Lung (tissue), 12 donors: ENCODE results near the gene CSF1R. TPM values are rescaled to one million over a fixed set of nuclear protein-coding genes. Genes with fewer than 3 reads are reported as not detected.

Experiments used
- ATAC-seq: fragments of 200-7000 bp; cut with Tn5 transposase; one replicate; pipeline ENCODE4 v1.9.1; 2020; ENCODE audit warnings: moderate number of reproducible peaks; ENCODE audit not compliant: insufficient read depth, low FRiP score
- DNase-seq, 3 donors: peaks; one replicate each; pipeline ENCODE4 v3.0.0-alpha.2; 2013 to 2017
- H3K27ac ChIP-seq, 2 donors: one replicate each; pipeline ENCODE4 v1.5.1; 2013; ENCODE audit warnings: mild to moderate bottlenecking in 2 of 2, moderate library complexity in 2 of 2, control low read depth in 1 of 2, inconsistent platforms in 1 of 2, low read depth in 1 of 2, low read length in 1 of 2
- H3K27me3 ChIP-seq, 3 donors: one replicate each; pipeline ENCODE4 v1.5.1; 2013; ENCODE audit warnings: low read length in 2 of 3; ENCODE audit not compliant: control insufficient read depth in 3 of 3, insufficient read depth in 3 of 3
- H3K36me3 ChIP-seq, 4 donors: one replicate each; pipeline ENCODE4 v1.5.1; 2013; ENCODE audit warnings: low read length in 4 of 4, mild to moderate bottlenecking in 1 of 4, moderate library complexity in 1 of 4; ENCODE audit not compliant: control insufficient read depth in 4 of 4, insufficient read depth in 4 of 4
- H3K4me1 ChIP-seq, 5 donors: one replicate each; pipeline ENCODE4 v1.5.1; 2013; ENCODE audit warnings: low read length in 5 of 5, mild to moderate bottlenecking in 2 of 5, moderate library complexity in 1 of 5; ENCODE audit not compliant: control insufficient read depth in 5 of 5, insufficient read depth in 5 of 5
- H3K4me3 ChIP-seq: one replicate; pipeline ENCODE4 v1.5.1; 2013; ENCODE audit warnings: mild to moderate bottlenecking, control low read depth, moderate library complexity
- H3K9ac ChIP-seq, 2 donors: one replicate each; pipeline ENCODE4 v1.5.1; 2013; ENCODE audit warnings: low read length in 2 of 2, control low read depth in 1 of 2; ENCODE audit not compliant: insufficient read depth in 1 of 2
- H3K9me3 ChIP-seq, 4 donors: one replicate each; pipeline ENCODE4 v1.5.1; 2013; ENCODE audit warnings: low read length in 3 of 4, mild to moderate bottlenecking in 1 of 4, moderate library complexity in 1 of 4; ENCODE audit not compliant: control insufficient read depth in 4 of 4, insufficient read depth in 3 of 4
- CTCF ChIP-seq: IDR thresholded peaks from 2 replicates; pipeline ENCODE4 v1.5.1; 2012; ENCODE audit warnings: mild to moderate bottlenecking; ENCODE audit errors: control extremely low read depth, extremely low read depth
- WGBS, 2 donors: extraction: QIAGEN DNeasy Blood & Tissue Kit; methylation state at CpG; one replicate each; pipeline ENCODE4 v1.1.7; 2013; 5-methylcytosine and 5-hydroxymethylcytosine counted together
- polyA plus RNA-seq, 2 donors: library from polyadenylated mRNA; stranded (reverse); fragments of 200-250 nt; gene quantifications; one replicate each; pipeline ENCODE4 v1.2.1, GENCODE V29; 2013
- total RNA-seq, 2 donors: library from RNA; depleted of rRNA in 1 of 2; stranded (reverse); fragments of >200 nt in 1 of 2; gene quantifications; one replicate each; pipeline ENCODE4 v1.2.1, GENCODE V29; 2014 to 2021
- donor health status: control.
- donor health status: control.
- donor health status: Bipolar disorder and iron deficiency.
- donor health status: healthy.
- donor health status: DM: yes; HTN: yes; CAD: no.

The CSF1R gene
- total and polyA plus RNA-seq, 4 donors = 13.0 to 65.0 (median 40.7) TPM

- Histone ChIP-seq H3K9me3 (no peaks in the 10 kb centered on the region), H3K4me3 (no peak overlapping the region), H3K27me3 (peaks cover 0 to 2% (median 0%) of the 10 kb centered on the region in 3 donors), H3K9ac (no peak overlapping the region), H3K27ac (no peak overlapping the region), H3K4me1 (peaks cover 0 to 3% (median 0%) of the 10 kb centered on the region in 5 donors), H3K36me3 (no peaks in the 10 kb centered on the region)
- WGBS, 2 donors = 67 to 87% methylated on average over 2 of the region's 2 CpGs
- no peak for TF ChIP-seq CTCF
- DNase-seq (no peak), ATAC-seq (no peak)
Observed at GRCh38 chr5:150062216-150062922, 24.0 kb downstream of the CSF1R start.

GRCh38 chr5:150061538-150061995 is 24.8 kb downstream of the CSF1R start:
- Histone ChIP-seq H3K9me3 (no peaks in the 10 kb centered on the region), H3K4me3 (no peak overlapping the region), H3K9ac (no peak overlapping the region), H3K4me1 (peaks cover 0 to 3% (median 0%) of the 10 kb centered on the region in 5 donors), H3K36me3 (no peaks in the 10 kb centered on the region), H3K27ac (no peak overlapping the region), H3K27me3 (peaks cover 0 to 2% (median 0%) of the 10 kb centered on the region in 3 donors)
- DNase-seq = no peak
- WGBS, 2 donors = 89 to 91% methylated on average over 12 of the region's 12 CpGs
- no peak for ATAC-seq
- no peak for TF ChIP-seq CTCF

- no peak for DNase-seq
- Histone ChIP-seq H3K27me3 (peaks cover 0 to 2% (median 0%) of the 10 kb centered on the region in 3 donors), H3K27ac (no peak overlapping the region), H3K36me3 (peaks cover 0 to 6% (median 0%) of the 10 kb centered on the region in 4 donors), H3K9ac (no peak overlapping the region), H3K9me3 (no peaks in the 10 kb centered on the region), H3K4me3 (no peak overlapping the region), H3K4me1 (peaks cover 0 to under 1% (median 0%) of the 10 kb centered on the region in 5 donors)
- no peak for TF ChIP-seq CTCF
- no peak for ATAC-seq
- WGBS, 2 donors = 88 to 91% methylated on average over 7 of the region's 7 CpGs
Observed at GRCh38 chr5:150060471-150060870, 25.9 kb downstream of the CSF1R start.

GRCh38 chr5:150059623-150060022 is 26.7 kb downstream of the CSF1R start:
- Histone ChIP-seq H3K9ac (no peak overlapping the region), H3K27ac (no peak overlapping the region), H3K9me3 (no peaks in the 10 kb centered on the region), H3K36me3 (peaks cover 0 to 13% (median 0%) of the 10 kb centered on the region in 4 donors), H3K4me1 (no peaks in the 10 kb centered on the region), H3K4me3 (no peak overlapping the region), H3K27me3 (peaks cover 0 to 2% (median 0%) of the 10 kb centered on the region in 3 donors)
- DNase-seq (no peak), ATAC-seq (no peak)
- 88 to 94% methylated on average over 11 of the region's 11 CpGs for WGBS, 2 donors
- TF ChIP-seq CTCF = no peak
